Cardiac muscle cell (in vitro differentiated cells and primary cell): ENCODE results near the gene GADD45GIP1. TPM values are rescaled to one million over a fixed set of nuclear protein-coding genes. Genes with fewer than 3 reads are reported as not detected.
"Not testable (repeated sequence)": the region's sequence is repeated elsewhere in the genome, so short reads cannot be mapped to it uniquely, and the experiment has no call there.

Experiments
- DNase-seq, 2 donors: peaks; one replicate each; pipeline versions ENCODE4 v3.0.0 to v3.0.0-alpha.2; 2010 to 2017; ENCODE audit warnings: low read depth in 1 of 2, low spot score in 1 of 2
- H3K27ac ChIP-seq: fragments of 200-600 bp; sonication (generic); 2 replicates; pipeline ENCODE4 v1.5.1; 2016
- H3K27me3 ChIP-seq: fragments of 200-600 bp; sonication (generic); 2 replicates; pipeline ENCODE4 v1.6.0; 2016; ENCODE audit warnings: control low read depth
- H3K36me3 ChIP-seq: fragments of 200-600 bp; sonication (generic); 2 replicates; pipeline ENCODE4 v1.5.1; 2016; ENCODE audit warnings: control low read depth
- H3K4me1 ChIP-seq: fragments of 200-600 bp; sonication (generic); 2 replicates; pipeline ENCODE4 v1.8.1; 2017; ENCODE audit warnings: low read depth, mild to moderate bottlenecking, mixed run types
- H3K4me3 ChIP-seq: fragments of 200-600 bp; sonication (generic); 2 replicates; pipeline ENCODE4 v1.5.1; 2016; ENCODE audit warnings: mild to moderate bottlenecking
- H3K9me3 ChIP-seq: fragments of 200-600 bp; sonication (generic); 2 replicates; pipeline ENCODE4 v1.5.1; 2017; ENCODE audit warnings: low read depth, mild to moderate bottlenecking, control low read depth
- polyA plus RNA-seq: library from polyadenylated mRNA; unstranded; fragments of >200 nt; fragmentation: Nextera tagmentation; extraction: Ambion mirVana; gene quantifications from 2 replicates; pipeline ENCODE4 v1.2.1, GENCODE V29; 2016
- total RNA-seq: library from RNA; depleted of rRNA; stranded (reverse); fragments of >200 nt; gene quantifications from 2 replicates; pipeline ENCODE4 v1.2.3, GENCODE V29; 2016
- TF ChIP-seq, protein P1 (sequence below): IDR thresholded peaks from 2 replicates; pipeline ENCODE4 v1.5.1; 2012; ENCODE audit warnings: low read depth, mild to moderate bottlenecking, low read length

Gene GADD45GIP1
- total and polyA plus RNA-seq, 2 experiments from 2014 or later: 84.5 to 145 TPM

DNA sequence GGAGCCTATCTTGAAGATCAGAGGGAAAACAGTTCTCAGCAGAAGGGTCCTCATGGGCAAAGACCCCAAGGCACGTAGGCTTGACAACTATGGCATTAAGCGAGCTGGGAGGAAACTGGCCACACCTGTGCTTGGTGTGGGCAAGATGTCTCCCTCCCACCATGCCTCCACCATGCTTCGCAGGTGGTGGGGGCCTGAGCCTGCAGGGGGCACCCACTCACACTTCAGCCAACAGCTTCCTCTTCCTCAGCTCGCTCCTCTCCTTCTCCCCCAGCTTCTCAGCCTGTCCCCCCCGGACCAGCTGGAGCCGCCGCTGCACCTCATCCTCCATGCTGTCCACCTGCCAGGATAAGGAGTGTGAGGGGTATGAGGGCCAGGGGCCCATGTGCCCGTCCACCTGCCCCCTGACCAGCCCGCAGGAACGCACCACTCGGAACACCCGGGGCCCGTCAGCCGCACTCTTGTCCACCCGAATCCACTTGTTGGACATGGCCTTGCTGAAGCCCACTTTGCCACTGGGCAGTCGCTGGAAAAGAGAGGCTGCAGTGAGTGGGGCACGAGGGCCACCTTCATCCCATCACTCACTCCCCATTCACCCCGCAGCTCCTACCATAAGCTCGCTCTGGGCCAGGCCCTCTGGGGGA lies 26.9 kb downstream of the GADD45GIP1 start:
- DNase-seq: no peak
- no peak overlapping the region for H3K4me3 ChIP-seq
- peaks cover 45% of the 10 kb centered on the region for H3K36me3 ChIP-seq
- no peaks in the 10 kb centered on the region for H3K4me1 ChIP-seq
- H3K27ac ChIP-seq: no peak overlapping the region
- no peaks in the 10 kb centered on the region for H3K27me3 ChIP-seq
- TF ChIP-seq, protein P1, sequence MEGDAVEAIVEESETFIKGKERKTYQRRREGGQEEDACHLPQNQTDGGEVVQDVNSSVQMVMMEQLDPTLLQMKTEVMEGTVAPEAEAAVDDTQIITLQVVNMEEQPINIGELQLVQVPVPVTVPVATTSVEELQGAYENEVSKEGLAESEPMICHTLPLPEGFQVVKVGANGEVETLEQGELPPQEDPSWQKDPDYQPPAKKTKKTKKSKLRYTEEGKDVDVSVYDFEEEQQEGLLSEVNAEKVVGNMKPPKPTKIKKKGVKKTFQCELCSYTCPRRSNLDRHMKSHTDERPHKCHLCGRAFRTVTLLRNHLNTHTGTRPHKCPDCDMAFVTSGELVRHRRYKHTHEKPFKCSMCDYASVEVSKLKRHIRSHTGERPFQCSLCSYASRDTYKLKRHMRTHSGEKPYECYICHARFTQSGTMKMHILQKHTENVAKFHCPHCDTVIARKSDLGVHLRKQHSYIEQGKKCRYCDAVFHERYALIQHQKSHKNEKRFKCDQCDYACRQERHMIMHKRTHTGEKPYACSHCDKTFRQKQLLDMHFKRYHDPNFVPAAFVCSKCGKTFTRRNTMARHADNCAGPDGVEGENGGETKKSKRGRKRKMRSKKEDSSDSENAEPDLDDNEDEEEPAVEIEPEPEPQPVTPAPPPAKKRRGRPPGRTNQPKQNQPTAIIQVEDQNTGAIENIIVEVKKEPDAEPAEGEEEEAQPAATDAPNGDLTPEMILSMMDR: no peak
- no peaks in the 10 kb centered on the region for H3K9me3 ChIP-seq

DNA sequence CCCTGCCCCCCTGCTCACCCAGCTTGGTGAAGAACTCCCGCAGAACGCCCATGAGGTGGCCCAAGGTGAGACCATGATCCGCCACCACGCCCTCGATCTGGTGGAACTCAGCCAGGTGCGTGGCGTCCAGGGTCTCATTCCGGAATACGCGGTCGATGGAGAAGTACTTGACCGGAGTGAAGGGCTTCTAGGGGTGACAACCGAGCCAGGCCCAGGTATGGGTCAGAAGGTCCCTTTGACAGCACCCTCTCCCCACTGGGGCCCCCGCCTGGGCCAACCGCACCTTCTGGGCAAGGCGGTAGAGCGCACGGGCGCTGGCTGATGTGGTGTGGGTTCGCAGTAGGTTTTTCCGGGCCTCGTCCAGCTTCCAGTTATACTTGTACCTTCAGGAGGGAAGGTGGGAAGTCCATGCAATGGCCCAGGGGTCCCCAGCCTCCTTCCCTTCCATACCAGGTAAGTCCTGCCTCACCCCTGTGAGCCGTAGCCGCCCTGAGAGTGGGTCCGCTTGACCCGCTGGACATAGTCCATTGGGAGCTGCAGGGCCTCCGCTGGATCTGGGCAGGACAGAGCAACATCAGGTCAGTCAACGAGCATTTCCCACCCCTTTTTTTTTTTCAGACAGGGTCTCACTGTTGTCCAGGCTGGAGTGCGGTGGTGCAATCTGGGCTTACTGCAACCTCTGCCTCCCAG lies 32.3 kb downstream of the GADD45GIP1 start:
- no peaks in the 10 kb centered on the region for H3K27me3 ChIP-seq
- H3K27ac ChIP-seq: no peak overlapping the region
- H3K4me1 ChIP-seq: no peaks in the 10 kb centered on the region
- peaks cover 62% of the 10 kb centered on the region for H3K36me3 ChIP-seq
- no peaks in the 10 kb centered on the region for H3K9me3 ChIP-seq
- TF ChIP-seq, protein P1: no peak
- DNase-seq: no peak
- H3K4me3 ChIP-seq: no peak overlapping the region

- Histone ChIP-seq H3K27me3 (no peaks in the 10 kb centered on the region), H3K4me1 (no peaks in the 10 kb centered on the region), H3K36me3 (peaks cover 48% of the 10 kb centered on the region), H3K4me3 (no peak overlapping the region), H3K27ac (no peak overlapping the region), H3K9me3 (no peaks in the 10 kb centered on the region)
- TF ChIP-seq, protein P1: no peak
- DNase-seq: no peak
Measured at GRCh38 chr19:12922959-12923358, 34.1 kb downstream of the GADD45GIP1 start.

DNA sequence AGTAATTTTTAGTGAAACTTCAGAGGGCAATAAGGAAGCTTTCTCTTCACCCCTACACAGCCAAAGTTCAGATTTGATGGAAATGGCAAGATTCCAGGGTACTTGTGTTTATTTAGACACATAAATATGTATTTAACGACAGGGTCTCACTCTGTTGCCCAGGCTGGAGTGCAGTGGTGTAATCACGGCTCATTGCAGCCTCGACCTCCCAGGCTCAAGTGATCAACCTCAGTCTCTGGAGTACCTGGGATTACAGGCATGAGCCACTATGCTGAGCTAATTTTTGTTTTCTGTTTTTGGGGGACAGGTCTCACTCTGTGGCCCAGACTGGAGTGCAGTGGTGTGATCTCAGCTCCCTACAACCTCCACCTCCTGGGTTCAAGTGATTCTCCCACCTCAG lies 36.0 kb downstream of the GADD45GIP1 start:
- TF ChIP-seq, protein P1: no peak
- no peak overlapping the region for H3K4me3 ChIP-seq
- H3K36me3 ChIP-seq: peaks cover 36% of the 10 kb centered on the region
- no peaks in the 10 kb centered on the region for H3K4me1 ChIP-seq
- no peaks in the 10 kb centered on the region for H3K9me3 ChIP-seq
- H3K27ac ChIP-seq: no peak overlapping the region
- DNase-seq: no peak
- no peaks in the 10 kb centered on the region for H3K27me3 ChIP-seq

GRCh38 chr19:12918253-12918652 lies 38.8 kb downstream of the GADD45GIP1 start:
- no peak overlapping the region for H3K4me3 ChIP-seq

GRCh38 chr19:12915860-12916259 lies 41.2 kb downstream of the GADD45GIP1 start:
- H3K36me3 ChIP-seq, H3K9me3 ChIP-seq, H3K4me1 ChIP-seq, DNase-seq, H3K4me3 ChIP-seq, H3K27me3 ChIP-seq, H3K27ac ChIP-seq: not testable (repeated sequence)

More at GRCh38 chr19:12918253-12918652, 38.8 kb downstream of the GADD45GIP1 start:
- TF ChIP-seq, protein P1: no peak
- no peak for DNase-seq
- Histone ChIP-seq H3K27me3 (no peaks in the 10 kb centered on the region), H3K36me3 (peaks cover 9% of the 10 kb centered on the region), H3K9me3 (no peaks in the 10 kb centered on the region), H3K27ac (no peak overlapping the region), H3K4me1 (peaks cover 5% of the 10 kb centered on the region)
